Tibial nerve (tissue), 4 donors: ENCODE data around the gene TLE4.

Experiments used
- EP300 ChIP-seq, 2 donors: sonication (generic); formaldehyde crosslinking; IDR thresholded peaks; one replicate each; pipeline ENCODE4 v1.6.1; 2017; ENCODE audit warnings: antibody characterized with exemption in 2 of 2, mild to moderate bottlenecking in 1 of 2
- POLR2A ChIP-seq, 2 donors: fragments of 450-650 bp; IDR thresholded peaks; one replicate each; pipeline ENCODE4 v1.6.1; 2017; ENCODE audit warnings: antibody characterized with exemption in 2 of 2, mild to moderate bottlenecking in 2 of 2, moderate library complexity in 2 of 2
- TF ChIP-seq, protein P1 (sequence below), 5 experiments: fragments of 200-600 bp in 3 of 5; fragments of 450-650 bp in 2 of 5; sonication (generic) in 3 of 5; IDR thresholded peaks; one replicate each; pipeline ENCODE4 v1.5.1; 2016 to 2019; ENCODE audit warnings: antibody characterized with exemption in 5 of 5, mild to moderate bottlenecking in 3 of 5, moderate library complexity in 2 of 5

DNA sequence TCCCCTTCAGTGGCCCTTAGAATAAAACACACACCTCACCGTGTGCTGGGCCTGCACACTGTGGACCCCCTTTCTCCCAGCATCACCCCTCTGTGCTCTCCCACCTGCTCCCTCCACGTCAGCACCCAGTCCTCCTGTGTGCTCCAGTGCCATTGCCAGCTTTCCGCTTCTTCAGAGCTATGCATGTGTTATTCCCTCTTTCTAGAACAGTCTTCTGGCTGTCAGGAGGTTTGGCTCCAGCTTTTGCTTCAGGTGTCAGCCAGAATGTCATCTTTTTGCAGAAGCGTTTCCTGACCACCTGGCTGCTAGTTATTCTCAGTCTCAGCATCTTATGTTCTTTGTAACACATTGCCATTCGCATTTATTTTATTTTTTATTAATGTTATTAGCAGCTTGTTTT, 119.7 kb downstream of the TLE4 start:
- TF ChIP-seq, protein P1, sequence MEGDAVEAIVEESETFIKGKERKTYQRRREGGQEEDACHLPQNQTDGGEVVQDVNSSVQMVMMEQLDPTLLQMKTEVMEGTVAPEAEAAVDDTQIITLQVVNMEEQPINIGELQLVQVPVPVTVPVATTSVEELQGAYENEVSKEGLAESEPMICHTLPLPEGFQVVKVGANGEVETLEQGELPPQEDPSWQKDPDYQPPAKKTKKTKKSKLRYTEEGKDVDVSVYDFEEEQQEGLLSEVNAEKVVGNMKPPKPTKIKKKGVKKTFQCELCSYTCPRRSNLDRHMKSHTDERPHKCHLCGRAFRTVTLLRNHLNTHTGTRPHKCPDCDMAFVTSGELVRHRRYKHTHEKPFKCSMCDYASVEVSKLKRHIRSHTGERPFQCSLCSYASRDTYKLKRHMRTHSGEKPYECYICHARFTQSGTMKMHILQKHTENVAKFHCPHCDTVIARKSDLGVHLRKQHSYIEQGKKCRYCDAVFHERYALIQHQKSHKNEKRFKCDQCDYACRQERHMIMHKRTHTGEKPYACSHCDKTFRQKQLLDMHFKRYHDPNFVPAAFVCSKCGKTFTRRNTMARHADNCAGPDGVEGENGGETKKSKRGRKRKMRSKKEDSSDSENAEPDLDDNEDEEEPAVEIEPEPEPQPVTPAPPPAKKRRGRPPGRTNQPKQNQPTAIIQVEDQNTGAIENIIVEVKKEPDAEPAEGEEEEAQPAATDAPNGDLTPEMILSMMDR (IDR thresholded peaks at IDR 0.05): no peak
- TF ChIP-seq POLR2A (IDR thresholded peaks at IDR 0.05) (no peak), EP300 (IDR thresholded peaks at IDR 0.05) (no peak)
